Measurements from ENCODE around the gene RTF2. TPM values are rescaled to one million over a fixed set of nuclear protein-coding genes. Genes with fewer than 3 reads are reported as not detected.
A peak's percentile ranks its signal among the peaks of the same experiment; 100 is the strongest.

Gene RTF2
- total RNA-seq, 2 experiments from 2014 or later = 70.3 to 76.3 TPM

GRCh38 chr20:56445540-56445939 is 22.9 kb upstream of the RTF2 start:
- no peak overlapping the region for H3K4me3 Mint-ChIP-seq
- peaks cover 22% of the 10 kb centered on the region for H3K4me1 Mint-ChIP-seq
- no peaks in the 10 kb centered on the region for H3K27me3 Mint-ChIP-seq
- H3K9me3 Mint-ChIP-seq = no peaks in the 10 kb centered on the region
- DNase-seq = no peak
- H3K27ac Mint-ChIP-seq = no peak overlapping the region
- H3K36me3 Mint-ChIP-seq = peaks cover 12% of the 10 kb centered on the region

GRCh38 chr20:56447227-56447626 is 21.2 kb upstream of the RTF2 start:
- Mint-ChIP-seq H3K9me3 (no peaks in the 10 kb centered on the region), H3K36me3 (peaks cover 10% of the 10 kb centered on the region), H3K4me1 (peaks cover 12% of the 10 kb centered on the region), H3K27me3 (no peaks in the 10 kb centered on the region), H3K4me3 (no peak overlapping the region), H3K27ac (no peak overlapping the region)
- no peak for DNase-seq

DNA sequence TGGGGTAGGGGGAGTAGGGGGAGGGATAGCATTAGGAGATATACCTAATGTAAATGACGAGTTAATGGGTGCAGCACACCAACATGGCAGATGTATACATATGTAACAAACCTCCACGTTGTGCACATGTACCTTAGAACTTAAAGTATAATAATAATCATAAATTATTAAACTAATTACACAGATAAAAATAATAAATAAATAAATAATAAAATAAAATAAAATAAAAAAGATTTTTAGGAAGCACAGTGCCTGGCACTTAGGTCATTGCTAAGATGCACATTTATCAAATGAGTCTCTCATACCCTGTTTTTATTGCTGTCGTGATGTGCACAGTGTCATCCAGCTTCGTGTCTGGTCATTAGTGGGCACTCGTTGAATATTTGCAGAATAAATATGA is 19.0 kb upstream of the RTF2 start:
- H3K9me3 Mint-ChIP-seq = no peaks in the 10 kb centered on the region
- H3K27me3 Mint-ChIP-seq = no peaks in the 10 kb centered on the region
- H3K36me3 Mint-ChIP-seq = peaks cover 4% of the 10 kb centered on the region
- H3K4me1 Mint-ChIP-seq = peaks cover 8% of the 10 kb centered on the region
- H3K27ac Mint-ChIP-seq = no peak overlapping the region
- no peak overlapping the region for H3K4me3 Mint-ChIP-seq
- no peak for DNase-seq

- Mint-ChIP-seq H3K9me3 (no peaks in the 10 kb centered on the region), H3K27me3 (no peaks in the 10 kb centered on the region), H3K4me3 (no peak overlapping the region), H3K27ac (no peak overlapping the region), H3K4me1 (peaks cover 17% of the 10 kb centered on the region), H3K36me3 (peaks cover 6% of the 10 kb centered on the region)
- DNase-seq = no peak
These were observed 17.2 kb upstream of the RTF2 start for GRCh38 chr20:56451056-56451765.

DNA sequence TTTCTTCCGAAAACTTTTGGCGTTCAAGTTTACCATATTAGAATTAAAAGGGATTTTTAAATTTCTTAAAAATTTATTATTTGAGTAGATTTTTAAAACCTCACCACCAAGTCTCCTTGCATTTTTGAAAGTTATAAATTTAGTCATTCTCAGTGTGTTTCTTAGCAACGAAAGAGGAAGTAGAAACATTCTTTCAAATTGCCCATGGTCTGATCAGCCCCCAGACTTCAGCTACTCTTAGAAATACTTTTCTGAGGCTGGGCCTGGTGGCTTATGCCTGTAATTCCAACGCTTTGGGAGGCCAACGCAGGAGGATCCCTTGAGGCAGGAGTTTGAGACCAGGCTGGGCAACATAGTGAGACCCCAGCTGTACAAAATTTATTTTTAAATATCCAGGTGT is 15.1 kb upstream of the RTF2 start:
- Mint-ChIP-seq H3K27ac (peak overlapping the region; percentile 56), H3K36me3 (peaks cover 8% of the 10 kb centered on the region), H3K9me3 (no peaks in the 10 kb centered on the region), H3K27me3 (no peaks in the 10 kb centered on the region), H3K4me1 (peaks cover 16% of the 10 kb centered on the region), H3K4me3 (no peak overlapping the region)
- no peak for DNase-seq

DNA sequence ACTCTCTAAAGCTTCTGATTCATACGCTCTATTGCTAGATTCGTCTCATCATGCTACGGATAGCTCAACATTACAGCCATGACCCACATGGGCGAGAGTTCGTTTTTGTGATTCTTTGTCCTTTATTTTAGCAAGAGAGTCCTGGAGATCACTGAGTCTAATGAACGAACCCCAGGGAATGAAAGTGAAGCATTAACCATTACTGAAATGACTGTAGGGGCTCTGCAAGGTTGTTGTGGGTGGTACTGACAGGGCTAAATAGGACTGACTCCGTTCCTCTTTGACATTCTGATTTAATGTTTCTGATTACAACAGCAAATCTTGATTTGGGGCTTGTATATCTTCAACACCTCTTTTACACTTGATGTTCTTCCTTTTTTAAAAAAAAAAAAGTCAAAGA is 13.7 kb upstream of the RTF2 start:
- Mint-ChIP-seq H3K36me3 (peaks cover 14% of the 10 kb centered on the region), H3K27ac (peak overlapping the region; percentile 79), H3K27me3 (no peaks in the 10 kb centered on the region), H3K4me3 (peak overlapping the region; percentile 10), H3K9me3 (no peaks in the 10 kb centered on the region), H3K4me1 (peaks cover 15% of the 10 kb centered on the region)
- DNase-seq = no peak

DNA sequence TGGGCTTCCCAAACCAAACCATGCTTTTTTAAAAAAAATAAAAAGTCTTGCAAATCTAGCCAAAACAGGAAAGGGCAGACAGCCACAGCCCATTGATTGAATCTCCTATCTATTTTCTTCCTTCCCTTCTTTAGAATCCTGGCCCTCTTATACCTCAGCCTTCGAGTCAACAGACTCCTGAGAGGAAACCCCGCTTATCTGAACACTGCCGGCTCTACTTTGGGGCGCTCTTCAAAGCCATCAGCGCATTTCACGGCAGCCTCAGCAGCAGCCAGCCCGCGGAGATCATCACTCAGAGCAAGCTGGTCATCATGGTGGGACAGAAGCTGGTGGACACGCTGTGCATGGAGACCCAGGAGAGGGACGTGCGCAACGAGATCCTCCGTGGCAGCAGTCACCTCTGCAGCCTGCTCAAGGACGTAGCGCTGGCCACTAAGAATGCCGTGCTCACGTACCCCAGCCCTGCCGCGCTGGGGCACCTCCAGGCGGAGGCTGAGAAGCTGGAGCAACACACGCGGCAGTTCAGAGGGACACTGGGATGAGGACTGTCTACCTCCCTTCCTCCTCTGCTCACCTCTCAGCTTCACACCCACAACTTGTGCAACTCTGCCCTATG is 10.1 kb upstream of the RTF2 start:
- peaks cover 30% of the 10 kb centered on the region for H3K4me1 Mint-ChIP-seq
- H3K27me3 Mint-ChIP-seq = no peaks in the 10 kb centered on the region
- H3K9me3 Mint-ChIP-seq = no peaks in the 10 kb centered on the region
- no peak for DNase-seq
- H3K36me3 Mint-ChIP-seq = peaks cover 11% of the 10 kb centered on the region
- H3K27ac Mint-ChIP-seq = no peak overlapping the region
- no peak overlapping the region for H3K4me3 Mint-ChIP-seq

DNA sequence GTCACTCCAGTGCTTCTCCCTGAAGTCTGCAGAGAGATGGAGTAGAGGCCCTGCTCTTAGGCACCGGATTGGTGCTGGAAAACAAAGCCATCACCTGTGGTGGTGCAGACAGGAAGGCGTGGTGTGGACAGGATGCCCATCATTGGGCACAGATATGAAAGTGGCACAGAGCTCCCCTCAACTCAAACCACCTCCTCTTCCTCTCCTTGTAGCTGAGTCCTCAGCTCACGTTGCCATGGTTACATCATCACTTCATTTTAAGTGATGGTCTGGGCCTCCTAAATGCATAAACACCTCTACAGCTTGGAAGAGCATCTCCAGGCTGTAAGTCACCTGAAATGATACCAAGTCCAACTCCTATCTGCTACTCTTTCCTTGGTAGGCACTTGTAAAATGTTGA is 8.0 kb upstream of the RTF2 start:
- DNase-seq = no peak
- Mint-ChIP-seq H3K36me3 (peaks cover 8% of the 10 kb centered on the region), H3K27me3 (no peaks in the 10 kb centered on the region), H3K9me3 (no peaks in the 10 kb centered on the region), H3K4me3 (no peak overlapping the region), H3K4me1 (peaks cover 26% of the 10 kb centered on the region), H3K27ac (peak overlapping the region; percentile 69)

GRCh38 chr20:56461576-56461975 is 6.9 kb upstream of the RTF2 start:
- peaks cover 8% of the 10 kb centered on the region for H3K36me3 Mint-ChIP-seq
- H3K4me1 Mint-ChIP-seq = peaks cover 26% of the 10 kb centered on the region
- no peaks in the 10 kb centered on the region for H3K9me3 Mint-ChIP-seq
- no peak overlapping the region for H3K4me3 Mint-ChIP-seq
- no peak overlapping the region for H3K27ac Mint-ChIP-seq
- DNase-seq = no peak
- H3K27me3 Mint-ChIP-seq = no peaks in the 10 kb centered on the region

DNA sequence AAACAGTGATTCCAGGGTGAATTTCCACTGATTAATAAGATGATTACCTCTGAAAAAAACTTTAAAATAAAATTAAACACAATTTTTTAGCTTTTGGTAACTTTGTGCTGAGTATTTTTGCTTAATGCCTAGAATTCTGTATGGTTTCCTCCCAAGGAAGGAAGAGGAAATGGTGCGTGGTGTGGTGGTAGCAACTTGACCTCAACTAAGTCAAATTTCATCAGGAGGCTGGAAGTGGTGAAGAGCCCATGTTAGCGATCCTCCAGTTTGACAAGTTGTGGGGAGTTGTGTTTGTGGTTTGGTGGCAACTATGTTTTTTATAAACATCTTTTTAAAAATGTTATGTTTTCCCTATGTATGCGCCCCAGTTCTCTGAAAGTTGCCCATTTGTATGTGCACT is 5.0 kb upstream of the RTF2 start:
- H3K4me1 Mint-ChIP-seq = peaks cover 26% of the 10 kb centered on the region
- DNase-seq = no peak
- H3K36me3 Mint-ChIP-seq = peaks cover 5% of the 10 kb centered on the region
- H3K27ac Mint-ChIP-seq = peak overlapping the region; percentile 8
- no peaks in the 10 kb centered on the region for H3K9me3 Mint-ChIP-seq
- no peak overlapping the region for H3K4me3 Mint-ChIP-seq
- no peaks in the 10 kb centered on the region for H3K27me3 Mint-ChIP-seq

DNA sequence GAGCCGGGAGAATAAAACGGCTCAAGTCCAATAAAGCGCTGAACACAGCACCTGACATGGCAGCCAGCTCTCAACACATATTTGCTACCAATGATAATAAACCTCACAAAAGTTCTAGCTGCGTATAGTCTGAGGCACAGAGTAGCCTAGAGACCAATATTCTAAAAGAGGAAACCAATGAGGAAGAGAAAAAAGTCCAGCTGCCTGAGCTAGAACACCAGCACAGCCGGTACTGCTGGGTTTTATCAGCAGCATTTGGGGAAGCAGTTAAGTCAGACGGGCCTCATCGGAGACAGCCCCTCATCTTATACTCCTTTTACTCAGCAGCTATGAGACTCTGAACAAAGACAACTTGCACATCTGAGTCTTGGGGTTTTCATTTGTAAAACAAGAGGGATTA is 2.4 kb upstream of the RTF2 start:
- Mint-ChIP-seq H3K27ac (no peak overlapping the region), H3K27me3 (no peaks in the 10 kb centered on the region), H3K9me3 (no peaks in the 10 kb centered on the region), H3K4me1 (peaks cover 29% of the 10 kb centered on the region), H3K4me3 (no peak overlapping the region), H3K36me3 (peaks cover 7% of the 10 kb centered on the region)
- DNase-seq = no peak

DNA sequence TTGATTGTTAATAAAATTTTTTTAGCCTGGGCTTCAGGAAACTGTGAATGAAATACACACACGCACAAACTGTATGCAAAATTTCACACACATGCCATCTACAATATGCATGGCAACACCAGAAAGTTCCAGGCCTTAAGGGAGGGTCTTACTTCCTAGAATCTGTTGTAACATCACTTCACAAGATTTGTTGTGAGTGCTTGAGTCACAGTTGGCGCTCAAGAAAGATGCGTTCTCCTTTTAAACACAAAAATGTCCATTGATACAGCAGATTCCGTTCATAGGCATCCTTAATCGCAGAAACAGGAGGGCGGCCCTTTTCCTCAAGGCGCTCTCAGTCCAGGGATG is 485 bp upstream of the RTF2 start:
- H3K4me1 Mint-ChIP-seq = peaks cover 22% of the 10 kb centered on the region
- no peaks in the 10 kb centered on the region for H3K9me3 Mint-ChIP-seq
- no peaks in the 10 kb centered on the region for H3K27me3 Mint-ChIP-seq
- DNase-seq = no peak
- H3K27ac Mint-ChIP-seq = peak overlapping the region; percentile 97
- H3K4me3 Mint-ChIP-seq = peak overlapping the region; percentile 100
- H3K36me3 Mint-ChIP-seq = peaks cover 8% of the 10 kb centered on the region

DNA sequence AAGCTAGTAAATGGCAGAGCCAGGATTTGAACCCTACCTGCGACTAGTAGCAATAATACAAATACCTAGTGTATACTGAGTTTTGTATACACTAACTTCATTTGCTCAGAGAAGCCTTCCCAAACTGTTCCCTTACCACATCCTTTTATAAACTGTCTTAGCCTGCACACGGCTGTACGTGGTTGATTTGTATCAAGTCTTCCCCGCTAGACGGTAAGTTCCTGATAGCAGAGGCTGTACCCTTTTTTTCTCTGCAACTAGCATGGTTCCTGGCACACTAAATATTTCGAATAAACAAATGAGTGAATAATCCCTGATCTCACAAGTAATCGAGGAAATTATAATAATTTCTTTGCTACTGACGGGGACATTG is 636 bp downstream of the RTF2 start:
- H3K9me3 Mint-ChIP-seq = no peaks in the 10 kb centered on the region
- H3K27ac Mint-ChIP-seq = peak overlapping the region; percentile 97
- H3K4me3 Mint-ChIP-seq = peak overlapping the region; percentile 100
- no peaks in the 10 kb centered on the region for H3K27me3 Mint-ChIP-seq
- H3K36me3 Mint-ChIP-seq = peaks cover 8% of the 10 kb centered on the region
- no peak for DNase-seq
- peaks cover 12% of the 10 kb centered on the region for H3K4me1 Mint-ChIP-seq

DNA sequence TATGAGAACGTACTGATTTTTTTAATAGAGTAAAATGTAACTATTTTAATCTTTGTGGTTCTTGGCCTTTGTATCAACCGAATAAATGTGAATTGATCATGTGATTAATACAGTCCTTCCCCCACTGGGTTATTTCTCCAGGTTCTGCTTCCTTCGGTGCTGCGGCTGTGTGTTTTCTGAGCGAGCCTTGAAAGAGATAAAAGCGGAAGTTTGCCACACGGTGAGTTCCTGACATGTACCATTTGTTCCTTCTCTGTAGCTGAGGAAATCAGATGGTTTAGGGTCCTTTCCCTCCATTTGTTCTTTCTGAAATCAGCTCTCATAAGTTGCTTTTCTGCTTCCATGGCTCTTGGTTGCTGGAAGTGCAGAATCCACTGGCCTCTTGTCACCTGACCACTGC is 15.5 kb downstream of the RTF2 start:
- H3K4me1 Mint-ChIP-seq = peaks cover 24% of the 10 kb centered on the region
- H3K9me3 Mint-ChIP-seq = no peaks in the 10 kb centered on the region
- H3K36me3 Mint-ChIP-seq = peaks cover 32% of the 10 kb centered on the region
- peak overlapping the region; percentile 33 for H3K4me3 Mint-ChIP-seq
- no peaks in the 10 kb centered on the region for H3K27me3 Mint-ChIP-seq
- no peak for DNase-seq
- H3K27ac Mint-ChIP-seq = peak overlapping the region; percentile 70

- Mint-ChIP-seq H3K9me3 (no peaks in the 10 kb centered on the region), H3K27ac (no peak overlapping the region), H3K4me1 (peaks cover 19% of the 10 kb centered on the region), H3K27me3 (no peaks in the 10 kb centered on the region), H3K36me3 (peaks cover 21% of the 10 kb centered on the region), H3K4me3 (no peak overlapping the region)
- DNase-seq = no peak
These were observed 18.8 kb downstream of the RTF2 start for GRCh38 chr20:56487216-56487615.

- H3K27ac Mint-ChIP-seq = no peak overlapping the region
- no peaks in the 10 kb centered on the region for H3K27me3 Mint-ChIP-seq
- DNase-seq = no peak
- H3K36me3 Mint-ChIP-seq = peaks cover 17% of the 10 kb centered on the region
- no peaks in the 10 kb centered on the region for H3K9me3 Mint-ChIP-seq
- H3K4me3 Mint-ChIP-seq = no peak overlapping the region
- peaks cover 10% of the 10 kb centered on the region for H3K4me1 Mint-ChIP-seq
These were observed 20.1 kb downstream of the RTF2 start for GRCh38 chr20:56488566-56488965.

All from activated naive CD8-positive, alpha-beta T cell treated with anti-CD3 and anti-CD28 coated beads for 36 hours (primary cell).